ENCODE results near the gene TENM4.

The TENM4 gene

GRCh38 chr11:78752494-78752893, 688.3 kb downstream of the TENM4 start:
- H3K27me3 ChIP-seq (ENCODE audit: control insufficient read depth in 2 of 2, insufficient read depth in 2 of 2, low read length in 2 of 2) = no peaks in the 10 kb centered on the region
- H3K9me3 ChIP-seq (ENCODE audit: control insufficient read depth in 2 of 2, low read length in 2 of 2) = no peaks in the 10 kb centered on the region
- no peak overlapping the region for H3K4me3 ChIP-seq (ENCODE audit: low read length in 2 of 2)
- H3K27ac ChIP-seq (ENCODE audit: low read depth in 2 of 2, low read length in 2 of 2) = no peak overlapping the region
- no peak overlapping the region for H3K9ac ChIP-seq (ENCODE audit: low read depth in 1 of 2, low read length in 2 of 2)
- no peaks in the 10 kb centered on the region for H3K36me3 ChIP-seq (ENCODE audit: control insufficient read depth in 2 of 2, insufficient read depth in 2 of 2, low read length in 2 of 2)
- H3K4me1 ChIP-seq (ENCODE audit: control insufficient read depth in 2 of 2, insufficient read depth in 2 of 2, low read length in 2 of 2) = no peaks in the 10 kb centered on the region

DNA sequence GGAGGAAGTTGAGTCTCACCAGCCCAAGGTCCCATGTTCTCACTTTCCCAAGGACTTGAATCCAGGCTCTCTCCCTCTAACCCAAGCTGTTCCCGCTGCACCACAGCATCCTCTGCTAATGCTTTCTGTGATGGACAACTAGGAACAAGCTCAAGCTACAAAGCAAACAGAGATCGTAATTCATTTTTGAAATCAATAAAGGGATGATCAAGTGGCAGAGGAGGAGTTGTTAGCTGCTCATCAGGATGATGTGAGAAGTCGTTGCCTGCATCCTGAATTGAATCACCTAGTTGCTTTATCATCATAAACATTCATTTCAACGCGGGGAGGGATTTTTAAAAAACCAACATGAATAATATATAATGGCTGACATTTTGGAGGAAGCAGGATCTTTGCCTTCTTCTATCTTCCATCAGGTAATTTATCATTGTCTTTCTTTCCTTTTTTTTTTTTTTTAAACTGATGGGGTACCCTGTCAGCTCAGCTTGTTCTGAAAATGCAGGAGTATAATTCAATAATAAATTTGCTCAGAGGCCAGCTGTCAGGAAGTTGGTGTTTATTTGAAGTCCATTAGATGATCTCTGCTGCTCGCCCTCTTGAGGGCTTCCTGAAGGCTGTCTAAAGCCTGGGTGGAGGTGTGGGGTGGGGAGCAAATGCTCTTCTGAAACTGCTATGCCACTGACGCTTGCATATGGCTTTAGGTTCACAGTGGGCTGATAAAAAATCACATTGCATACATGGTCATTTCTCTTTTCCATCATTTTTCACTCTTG, 691.7 kb downstream of the TENM4 start:
- H3K27ac ChIP-seq (ENCODE audit: low read depth in 2 of 2, low read length in 2 of 2) = no peak overlapping the region
- H3K27me3 ChIP-seq (ENCODE audit: control insufficient read depth in 2 of 2, insufficient read depth in 2 of 2, low read length in 2 of 2) = no peaks in the 10 kb centered on the region
- no peaks in the 10 kb centered on the region for H3K36me3 ChIP-seq (ENCODE audit: control insufficient read depth in 2 of 2, insufficient read depth in 2 of 2, low read length in 2 of 2)
- no peaks in the 10 kb centered on the region for H3K9me3 ChIP-seq (ENCODE audit: control insufficient read depth in 2 of 2, low read length in 2 of 2)
- H3K9ac ChIP-seq (ENCODE audit: low read depth in 1 of 2, low read length in 2 of 2) = no peak overlapping the region
- H3K4me3 ChIP-seq (ENCODE audit: low read length in 2 of 2) = no peak overlapping the region
- H3K4me1 ChIP-seq (ENCODE audit: control insufficient read depth in 2 of 2, insufficient read depth in 2 of 2, low read length in 2 of 2) = no peaks in the 10 kb centered on the region

GRCh38 chr11:78744949-78745348, 695.9 kb downstream of the TENM4 start:
- Histone ChIP-seq H3K4me1 (ENCODE audit: control insufficient read depth in 2 of 2, insufficient read depth in 2 of 2, low read length in 2 of 2) (peaks cover 9 to 15% of the 10 kb centered on the region in 2 donors), H3K9ac (ENCODE audit: low read depth in 1 of 2, low read length in 2 of 2) (no peak overlapping the region), H3K27me3 (ENCODE audit: control insufficient read depth in 2 of 2, insufficient read depth in 2 of 2, low read length in 2 of 2) (no peaks in the 10 kb centered on the region), H3K36me3 (ENCODE audit: control insufficient read depth in 2 of 2, insufficient read depth in 2 of 2, low read length in 2 of 2) (no peaks in the 10 kb centered on the region), H3K9me3 (ENCODE audit: control insufficient read depth in 2 of 2, low read length in 2 of 2) (no peaks in the 10 kb centered on the region), H3K4me3 (ENCODE audit: low read length in 2 of 2) (no peak overlapping the region), H3K27ac (ENCODE audit: low read depth in 2 of 2, low read length in 2 of 2) (no peak overlapping the region)

DNA sequence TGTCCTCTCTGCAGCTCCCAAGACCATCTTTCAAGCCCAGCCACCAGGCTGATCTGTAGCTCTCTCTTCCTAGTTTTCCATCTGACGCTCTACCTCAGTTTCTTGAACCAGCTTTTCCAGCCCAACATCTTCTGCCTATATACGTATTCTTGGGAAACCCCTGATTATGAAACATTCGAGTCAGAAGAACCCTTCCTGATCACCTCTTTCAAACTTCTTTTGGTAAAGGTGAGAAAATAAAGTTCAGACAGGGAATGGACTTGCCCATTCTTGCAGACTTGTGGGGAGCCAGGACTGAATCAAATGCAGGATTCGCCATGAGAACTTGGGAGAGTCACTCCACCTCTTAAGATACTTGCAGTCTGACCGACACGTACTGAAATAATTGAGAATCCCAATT, 696.6 kb downstream of the TENM4 start:
- Histone ChIP-seq H3K4me3 (ENCODE audit: low read length in 2 of 2) (no peak overlapping the region), H3K4me1 (ENCODE audit: control insufficient read depth in 2 of 2, insufficient read depth in 2 of 2, low read length in 2 of 2) (peaks cover 13 to 19% of the 10 kb centered on the region in 2 donors), H3K27me3 (ENCODE audit: control insufficient read depth in 2 of 2, insufficient read depth in 2 of 2, low read length in 2 of 2) (no peaks in the 10 kb centered on the region), H3K27ac (ENCODE audit: low read depth in 2 of 2, low read length in 2 of 2) (no peak overlapping the region), H3K36me3 (ENCODE audit: control insufficient read depth in 2 of 2, insufficient read depth in 2 of 2, low read length in 2 of 2) (no peaks in the 10 kb centered on the region), H3K9ac (ENCODE audit: low read depth in 1 of 2, low read length in 2 of 2) (no peak overlapping the region), H3K9me3 (ENCODE audit: control insufficient read depth in 2 of 2, low read length in 2 of 2) (no peaks in the 10 kb centered on the region)

GRCh38 chr11:78742430-78742829, 698.4 kb downstream of the TENM4 start:
- no peaks in the 10 kb centered on the region for H3K27me3 ChIP-seq (ENCODE audit: control insufficient read depth in 2 of 2, insufficient read depth in 2 of 2, low read length in 2 of 2)
- no peaks in the 10 kb centered on the region for H3K9me3 ChIP-seq (ENCODE audit: control insufficient read depth in 2 of 2, low read length in 2 of 2)
- H3K4me3 ChIP-seq (ENCODE audit: low read length in 2 of 2) = no peak overlapping the region
- no peaks in the 10 kb centered on the region for H3K36me3 ChIP-seq (ENCODE audit: control insufficient read depth in 2 of 2, insufficient read depth in 2 of 2, low read length in 2 of 2)
- peak overlapping the region; percentile 23 to 45 for H3K27ac ChIP-seq (ENCODE audit: low read depth in 2 of 2, low read length in 2 of 2)
- H3K9ac ChIP-seq (ENCODE audit: low read depth in 1 of 2, low read length in 2 of 2) = peak overlapping the region in 1 of 2 donors; percentile 15
- H3K4me1 ChIP-seq (ENCODE audit: control insufficient read depth in 2 of 2, insufficient read depth in 2 of 2, low read length in 2 of 2) = peaks cover 13 to 19% of the 10 kb centered on the region in 2 donors

- Histone ChIP-seq H3K9me3 (ENCODE audit: control insufficient read depth in 2 of 2, low read length in 2 of 2) (no peaks in the 10 kb centered on the region), H3K27me3 (ENCODE audit: control insufficient read depth in 2 of 2, insufficient read depth in 2 of 2, low read length in 2 of 2) (no peaks in the 10 kb centered on the region), H3K36me3 (ENCODE audit: control insufficient read depth in 2 of 2, insufficient read depth in 2 of 2, low read length in 2 of 2) (no peaks in the 10 kb centered on the region), H3K9ac (ENCODE audit: low read depth in 1 of 2, low read length in 2 of 2) (no peak overlapping the region), H3K27ac (ENCODE audit: low read depth in 2 of 2, low read length in 2 of 2) (peak overlapping the region; percentile 23 to 45), H3K4me1 (ENCODE audit: control insufficient read depth in 2 of 2, insufficient read depth in 2 of 2, low read length in 2 of 2) (peaks cover 13 to 19% of the 10 kb centered on the region in 2 donors), H3K4me3 (ENCODE audit: low read length in 2 of 2) (no peak overlapping the region)
These were observed 699.1 kb downstream of the TENM4 start for GRCh38 chr11:78741741-78742140.

DNA sequence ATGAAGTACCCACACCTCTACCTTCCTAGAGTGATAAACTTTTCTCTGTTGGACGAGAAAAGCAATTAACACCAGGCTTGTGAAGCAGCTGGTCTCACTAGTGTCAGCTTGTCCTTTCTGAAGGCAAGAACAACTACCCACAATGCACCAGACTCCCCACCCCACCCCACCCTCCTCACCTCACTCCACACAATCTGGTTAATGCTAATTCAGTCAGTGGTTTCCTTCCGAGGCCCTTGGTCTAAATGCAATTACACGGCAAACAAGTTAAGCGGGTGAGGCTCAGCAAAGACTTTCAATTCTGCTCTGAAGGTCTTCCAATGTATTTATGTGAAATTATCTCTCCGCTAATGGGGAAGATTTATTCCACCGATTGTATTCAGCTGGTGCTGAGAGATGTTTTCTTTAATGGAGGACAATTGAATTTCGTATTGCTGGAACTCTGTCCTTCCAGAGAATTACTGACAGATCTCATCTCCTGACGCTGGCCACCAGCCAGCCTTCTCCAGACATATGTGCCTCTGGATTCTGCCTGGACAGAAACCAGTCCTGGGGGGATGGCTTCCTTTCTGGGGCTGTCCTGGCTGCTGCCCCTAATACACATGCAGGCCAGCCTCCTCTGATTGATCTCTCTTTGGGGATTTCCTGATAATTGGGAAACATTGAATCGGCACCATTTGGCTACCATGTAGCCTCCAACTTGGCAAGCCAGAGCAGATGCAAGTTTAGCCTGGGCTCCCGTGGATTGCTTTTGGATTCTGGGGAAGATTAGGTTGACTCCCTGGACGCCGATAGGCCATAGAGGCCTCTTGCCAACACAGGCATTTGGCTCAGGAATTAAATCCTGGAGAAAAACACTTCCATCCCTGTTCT, 700.4 kb downstream of the TENM4 start:
- no peak overlapping the region for H3K4me3 ChIP-seq (ENCODE audit: low read length in 2 of 2)
- no peaks in the 10 kb centered on the region for H3K27me3 ChIP-seq (ENCODE audit: control insufficient read depth in 2 of 2, insufficient read depth in 2 of 2, low read length in 2 of 2)
- peak overlapping the region; percentile 48 to 71 for H3K27ac ChIP-seq (ENCODE audit: low read depth in 2 of 2, low read length in 2 of 2)
- H3K36me3 ChIP-seq (ENCODE audit: control insufficient read depth in 2 of 2, insufficient read depth in 2 of 2, low read length in 2 of 2) = no peaks in the 10 kb centered on the region
- H3K9me3 ChIP-seq (ENCODE audit: control insufficient read depth in 2 of 2, low read length in 2 of 2) = no peaks in the 10 kb centered on the region
- peak overlapping the region in 1 of 2 donors; percentile 5 for H3K9ac ChIP-seq (ENCODE audit: low read depth in 1 of 2, low read length in 2 of 2)
- peaks cover 13 to 19% of the 10 kb centered on the region in 2 donors for H3K4me1 ChIP-seq (ENCODE audit: control insufficient read depth in 2 of 2, insufficient read depth in 2 of 2, low read length in 2 of 2)

- H3K9me3 ChIP-seq (ENCODE audit: control insufficient read depth in 2 of 2, low read length in 2 of 2) = no peaks in the 10 kb centered on the region
- peaks cover 13 to 16% of the 10 kb centered on the region in 2 donors for H3K4me1 ChIP-seq (ENCODE audit: control insufficient read depth in 2 of 2, insufficient read depth in 2 of 2, low read length in 2 of 2)
- H3K36me3 ChIP-seq (ENCODE audit: control insufficient read depth in 2 of 2, insufficient read depth in 2 of 2, low read length in 2 of 2) = no peaks in the 10 kb centered on the region
- no peak overlapping the region for H3K9ac ChIP-seq (ENCODE audit: low read depth in 1 of 2, low read length in 2 of 2)
- no peak overlapping the region for H3K27ac ChIP-seq (ENCODE audit: low read depth in 2 of 2, low read length in 2 of 2)
- H3K4me3 ChIP-seq (ENCODE audit: low read length in 2 of 2) = no peak overlapping the region
- H3K27me3 ChIP-seq (ENCODE audit: control insufficient read depth in 2 of 2, insufficient read depth in 2 of 2, low read length in 2 of 2) = no peaks in the 10 kb centered on the region
These were observed 702.9 kb downstream of the TENM4 start for GRCh38 chr11:78737891-78738290.

- no peaks in the 10 kb centered on the region for H3K36me3 ChIP-seq (ENCODE audit: control insufficient read depth in 2 of 2, insufficient read depth in 2 of 2, low read length in 2 of 2)
- H3K4me3 ChIP-seq (ENCODE audit: low read length in 2 of 2) = no peak overlapping the region
- H3K27me3 ChIP-seq (ENCODE audit: control insufficient read depth in 2 of 2, insufficient read depth in 2 of 2, low read length in 2 of 2) = no peaks in the 10 kb centered on the region
- H3K9me3 ChIP-seq (ENCODE audit: control insufficient read depth in 2 of 2, low read length in 2 of 2) = no peaks in the 10 kb centered on the region
- peaks cover 8 to 10% of the 10 kb centered on the region in 2 donors for H3K4me1 ChIP-seq (ENCODE audit: control insufficient read depth in 2 of 2, insufficient read depth in 2 of 2, low read length in 2 of 2)
- no peak overlapping the region for H3K9ac ChIP-seq (ENCODE audit: low read depth in 1 of 2, low read length in 2 of 2)
- H3K27ac ChIP-seq (ENCODE audit: low read depth in 2 of 2, low read length in 2 of 2) = no peak overlapping the region
These were observed 703.5 kb downstream of the TENM4 start for GRCh38 chr11:78737301-78737700.

GRCh38 chr11:78735711-78736110, 705.1 kb downstream of the TENM4 start:
- Histone ChIP-seq H3K27me3 (ENCODE audit: control insufficient read depth in 2 of 2, insufficient read depth in 2 of 2, low read length in 2 of 2) (no peaks in the 10 kb centered on the region), H3K9ac (ENCODE audit: low read depth in 1 of 2, low read length in 2 of 2) (no peak overlapping the region), H3K27ac (ENCODE audit: low read depth in 2 of 2, low read length in 2 of 2) (no peak overlapping the region), H3K4me1 (ENCODE audit: control insufficient read depth in 2 of 2, insufficient read depth in 2 of 2, low read length in 2 of 2) (peaks cover 5 to 6% of the 10 kb centered on the region in 2 donors), H3K36me3 (ENCODE audit: control insufficient read depth in 2 of 2, insufficient read depth in 2 of 2, low read length in 2 of 2) (no peaks in the 10 kb centered on the region), H3K9me3 (ENCODE audit: control insufficient read depth in 2 of 2, low read length in 2 of 2) (no peaks in the 10 kb centered on the region), H3K4me3 (ENCODE audit: low read length in 2 of 2) (no peak overlapping the region)

All from mucosa of rectum (tissue), 2 donors.